Endothelial cell of umbilical vein (primary cell): ENCODE data around the gene DLGAP1. TPM values are rescaled to one million over a fixed set of nuclear protein-coding genes. Genes with fewer than 3 reads are reported as not detected.

ENCODE experiments used
- BruUV-seq: library from RNA; stranded (reverse); fragments of 400-500 nt; replicated peaks from 2 replicates; lab custom pipeline; 2021; lab: Mats Ljungman, UMichigan
- CTCF ChIA-PET: fragments of 300-600, 350-600 bp; sonication (Branson Sonifier 250); formaldehyde crosslinking; loops from one replicate; lab custom pipeline; 2021; ENCODE audit warnings: antibody characterized with exemption, inconsistent platforms; lab: Charles Lee
- POLR2A ChIA-PET: fragments of 300-600, 350-600 bp; sonication (Branson Sonifier 250); formaldehyde crosslinking; loops from one replicate; lab custom pipeline; 2021; ENCODE audit warnings: antibody characterized with exemption, inconsistent platforms; lab: Charles Lee
- DNase-seq: peaks from one replicate; pipeline ENCODE4 v3.0.0-alpha.2; 2011; ENCODE audit warnings: low read depth, low spot score
- FAIRE-seq: peaks from 2 replicates; lab custom pipeline; 2011; peaks lifted over from hg19 to GRCh38; lab: Jason Lieb, UNC
- H2AFZ ChIP-seq: 2 replicates; pipeline ENCODE4 v1.6.0; 2012; ENCODE audit warnings: low read depth, low read length, control low read depth, inconsistent platforms
- H3K27ac ChIP-seq: 2 replicates; pipeline ENCODE4 v1.5.1; 2011; ENCODE audit warnings: low read depth, mild to moderate bottlenecking, control low read depth, low read length, moderate library complexity; ENCODE audit not compliant: insufficient read depth
- H3K27me3 ChIP-seq, 2 experiments: 2 replicates each; pipeline versions ENCODE4 v1.6.0 to v1.6.1; 2011; ENCODE audit warnings: low read length in 2 of 2, mixed read lengths in 1 of 2; ENCODE audit not compliant: control insufficient read depth in 2 of 2, insufficient read depth in 2 of 2
- H3K36me3 ChIP-seq, 2 experiments: 2 replicates in 1 of 2; 3 replicates in 1 of 2; pipeline ENCODE4 v1.5.1; 2011; ENCODE audit warnings: low read length in 2 of 2, mild to moderate bottlenecking in 1 of 2, moderate library complexity in 1 of 2; ENCODE audit not compliant: control insufficient read depth in 2 of 2, insufficient read depth in 2 of 2; ENCODE audit errors: extremely low read depth in 1 of 2
- H3K4me1 ChIP-seq: 3 replicates; pipeline ENCODE4 v1.5.1; 2011; ENCODE audit warnings: mild to moderate bottlenecking, low read length; ENCODE audit not compliant: control insufficient read depth, insufficient read depth; ENCODE audit errors: extremely low read depth
- H3K4me2 ChIP-seq: 2 replicates; pipeline ENCODE4 v1.6.1; 2011; ENCODE audit warnings: low read length, control low read depth, mixed read lengths; ENCODE audit not compliant: insufficient read depth
- H3K4me3 ChIP-seq, 3 experiments: fragments of 200-600 bp in 1 of 3; sonication (generic), shearing (Covaris generic) in 1 of 3; replicated peaks in 1 of 3; 2 replicates each; pipeline ENCODE4 v1.5.1; 2011 to 2016; ENCODE audit warnings: control low read depth in 3 of 3, low read length in 3 of 3, mild to moderate bottlenecking in 2 of 3, inconsistent platforms in 1 of 3, low read depth in 1 of 3, moderate library complexity in 1 of 3; ENCODE audit not compliant: insufficient read depth in 1 of 3
- H3K79me2 ChIP-seq: 2 replicates; pipeline ENCODE4 v1.6.0; 2012; ENCODE audit warnings: low read length, inconsistent platforms; ENCODE audit not compliant: control insufficient read depth, insufficient read depth
- H3K9ac ChIP-seq: replicated peaks from 2 replicates; pipeline ENCODE3; 2011; ENCODE audit warnings: low read length, control low read depth; ENCODE audit not compliant: insufficient read depth; ENCODE audit errors: extremely low read depth
- H3K9me1 ChIP-seq: replicated peaks from 3 replicates; pipeline ENCODE4 v1.6.0; 2011; ENCODE audit warnings: mild to moderate bottlenecking, low read length; ENCODE audit not compliant: control insufficient read depth, insufficient read depth; ENCODE audit errors: extremely low read depth
- H3K9me3 ChIP-seq: replicated peaks from 2 replicates; pipeline ENCODE4 v1.5.1; 2012; ENCODE audit warnings: low read length, inconsistent platforms; ENCODE audit not compliant: control insufficient read depth, insufficient read depth
- H4K20me1 ChIP-seq: replicated peaks from 2 replicates; pipeline ENCODE3; 2011; ENCODE audit warnings: mild to moderate bottlenecking, low read length; ENCODE audit not compliant: control insufficient read depth, insufficient read depth; ENCODE audit errors: extremely low read depth
- EZH2 ChIP-seq: IDR thresholded peaks from 2 replicates; pipeline ENCODE4 v1.6.1; 2012; ENCODE audit warnings: borderline replicate concordance, low read depth, mild to moderate bottlenecking, moderate library complexity, low read length, inconsistent platforms; ENCODE audit not compliant: severe bottlenecking
- FOS ChIP-seq: IDR thresholded peaks from 2 replicates; pipeline ENCODE4 v1.6.1; 2011; ENCODE audit warnings: mild to moderate bottlenecking, low read length, moderate library complexity, borderline replicate concordance; ENCODE audit not compliant: insufficient read depth
- GATA2 ChIP-seq: IDR thresholded peaks from 2 replicates; pipeline ENCODE4 v1.7.0; 2011; ENCODE audit warnings: low read depth, mild to moderate bottlenecking, moderate library complexity, mixed read lengths, low read length; ENCODE audit not compliant: insufficient read length, insufficient read depth
- JUN ChIP-seq: IDR thresholded peaks from 2 replicates; pipeline ENCODE4 v1.6.1; 2011; ENCODE audit warnings: borderline replicate concordance, low read depth; ENCODE audit not compliant: insufficient read length, insufficient read depth
- MAX ChIP-seq: IDR thresholded peaks from 2 replicates; pipeline ENCODE4 v1.6.1; 2011; ENCODE audit not compliant: insufficient read depth, insufficient read length
- MYC ChIP-seq: IDR thresholded peaks from one replicate; pipeline ENCODE4 v1.6.1; 2011; ENCODE audit warnings: mild to moderate bottlenecking, low read depth, low read length
- POLR2A ChIP-seq: IDR thresholded peaks from 2 replicates; pipeline ENCODE4 v1.6.1; 2012; ENCODE audit warnings: low read depth, mild to moderate bottlenecking, control low read depth, low read length
- POLR2AphosphoS5 ChIP-seq: IDR thresholded peaks from 2 replicates; pipeline ENCODE4 v1.6.1; 2012; ENCODE audit warnings: low read depth, mild to moderate bottlenecking, control low read depth, low read length, moderate library complexity; ENCODE audit not compliant: insufficient read depth
- dilution Hi-C: fragments of 300-500 bp; cut with MboI; formaldehyde crosslinking; loops from one replicate; pipeline ENCODE4 v1.15.0; 2019; ENCODE audit warnings: low sequenced_read_pairs; ENCODE audit not compliant: extremely low pct_ligation_motif_present
- intact Hi-C: fragments of 100-400 bp; cut with micrococcal nuclease; formaldehyde crosslinking; loops from one replicate; pipeline ENCODE4 v1.10.0; 2022
- polyA plus RNA-seq, 4 experiments: library from polyadenylated mRNA; depleted of rRNA in 3 of 4; stranded (reverse) in 3 of 4; unstranded in 1 of 4; fragments of >200 nt; gene quantifications; 2 replicates each; pipeline versions ENCODE4 v1.2.1 to v1.2.3, GENCODE V29; 2011 to 2012; ENCODE audit warnings: missing spikeins in 1 of 4
- total RNA-seq: library from RNA; stranded (reverse); gene quantifications from 2 replicates; pipeline ENCODE4 v1.2.3, GENCODE V29; 2021
- TF ChIP-seq, protein P1 (sequence below), 2 donors: IDR thresholded peaks; 1 replicate in 1 of 2; 2 replicates in 1 of 2; pipeline ENCODE4 v1.5.1; 2011; ENCODE audit warnings: low read length in 2 of 2, mild to moderate bottlenecking in 2 of 2, moderate library complexity in 2 of 2, control low read depth in 1 of 2, inconsistent platforms in 1 of 2, low read depth in 1 of 2; ENCODE audit not compliant: insufficient read depth in 1 of 2; ENCODE audit errors: extremely low read depth in 1 of 2

The DLGAP1 gene
- total and polyA plus RNA-seq, 2 donors (not counting 3 experiments of a cell fraction or from before 2014, with no cell fraction given), result 0.04 TPM; not detected in 1

DNA sequence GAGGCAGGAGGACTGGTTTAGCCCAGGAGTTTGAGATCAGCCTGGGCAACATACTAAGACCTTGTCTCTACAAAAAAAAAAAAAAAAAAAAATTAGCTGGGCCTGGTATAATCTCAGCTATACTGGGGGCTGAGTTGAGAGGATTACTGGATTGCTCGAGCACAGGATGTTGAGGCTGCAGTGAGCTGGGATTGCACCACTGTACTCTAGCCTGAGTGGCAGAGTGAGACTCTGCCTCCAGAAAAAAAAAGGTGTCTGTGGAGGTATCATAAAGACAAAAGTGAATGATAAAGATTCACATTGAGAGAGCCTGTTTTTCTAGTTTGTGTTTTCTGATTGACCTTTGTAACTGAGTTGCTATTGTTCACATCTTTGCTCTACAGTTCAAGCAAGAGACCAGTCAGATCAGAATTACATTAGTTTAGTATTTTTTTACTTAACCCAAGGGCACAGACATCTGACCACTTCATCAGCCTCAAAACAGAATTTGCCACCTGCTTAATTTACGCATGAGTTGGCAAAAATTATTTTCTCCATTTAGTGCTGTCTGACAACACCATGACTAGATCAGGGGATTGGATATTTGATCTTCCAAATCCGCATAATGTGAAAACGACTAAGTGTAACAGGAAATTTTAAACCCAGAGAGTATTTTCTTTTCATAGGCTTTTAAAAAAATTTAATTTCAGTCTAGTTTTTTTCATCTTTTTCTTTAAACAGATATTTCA lies 734.1 kb downstream of the DLGAP1 start:
- Histone ChIP-seq H3K9me1 (no peaks in the 10 kb centered on the region), H3K4me3 (no peak overlapping the region), H3K4me2 (no peak overlapping the region), H3K79me2 (no peaks in the 10 kb centered on the region), H2AFZ (no peak overlapping the region), H3K27ac (no peak overlapping the region), H3K9ac (no peak overlapping the region), H3K4me1 (no peaks in the 10 kb centered on the region), H3K27me3 (no peaks in the 10 kb centered on the region), H3K36me3 (no peaks in the 10 kb centered on the region), H4K20me1 (no peaks in the 10 kb centered on the region), H3K9me3 (no peaks in the 10 kb centered on the region)
- TF ChIP-seq MYC, result no peak
- no peak for TF ChIP-seq POLR2A
- no peak for TF ChIP-seq JUN
- no peak for TF ChIP-seq FOS
- no peak for TF ChIP-seq EZH2
- TF ChIP-seq GATA2, result no peak
- TF ChIP-seq MAX, result no peak
- TF ChIP-seq, protein P1, sequence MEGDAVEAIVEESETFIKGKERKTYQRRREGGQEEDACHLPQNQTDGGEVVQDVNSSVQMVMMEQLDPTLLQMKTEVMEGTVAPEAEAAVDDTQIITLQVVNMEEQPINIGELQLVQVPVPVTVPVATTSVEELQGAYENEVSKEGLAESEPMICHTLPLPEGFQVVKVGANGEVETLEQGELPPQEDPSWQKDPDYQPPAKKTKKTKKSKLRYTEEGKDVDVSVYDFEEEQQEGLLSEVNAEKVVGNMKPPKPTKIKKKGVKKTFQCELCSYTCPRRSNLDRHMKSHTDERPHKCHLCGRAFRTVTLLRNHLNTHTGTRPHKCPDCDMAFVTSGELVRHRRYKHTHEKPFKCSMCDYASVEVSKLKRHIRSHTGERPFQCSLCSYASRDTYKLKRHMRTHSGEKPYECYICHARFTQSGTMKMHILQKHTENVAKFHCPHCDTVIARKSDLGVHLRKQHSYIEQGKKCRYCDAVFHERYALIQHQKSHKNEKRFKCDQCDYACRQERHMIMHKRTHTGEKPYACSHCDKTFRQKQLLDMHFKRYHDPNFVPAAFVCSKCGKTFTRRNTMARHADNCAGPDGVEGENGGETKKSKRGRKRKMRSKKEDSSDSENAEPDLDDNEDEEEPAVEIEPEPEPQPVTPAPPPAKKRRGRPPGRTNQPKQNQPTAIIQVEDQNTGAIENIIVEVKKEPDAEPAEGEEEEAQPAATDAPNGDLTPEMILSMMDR (IDR thresholded peaks at IDR 0.05; ENCODE audit: extremely low read depth in 1 of 2, insufficient read depth in 1 of 2, low read depth in 1 of 2, low read length in 2 of 2), result no peak
- TF ChIP-seq POLR2AphosphoS5, result no peak
- POLR2A ChIA-PET, result no interaction called here
- CTCF ChIA-PET, result interaction anchor here (0.8 to 4.0 kb wide), 7 partner anchors 17 to 348 kb away, joined by 3 to 17 read pairs (median 4); no protein-coding TSS in a partner anchor
- FAIRE-seq, result no peak
- no peak for DNase-seq
- BruUV-seq, result no TSS peak
- intact Hi-C loops, result no loop called here
- dilution Hi-C loops, result no loop called here
